GM12878 (cell line): Measurements from ENCODE around the gene TIMP2. TPM values are rescaled to one million over a fixed set of nuclear protein-coding genes. Genes with fewer than 3 reads are reported as not detected.

ENCODE experiments used
- ATAC-seq: fragments of 200-7000 bp; cut with Tn5 transposase; 3 replicates; pipeline ENCODE4 v1.9.1; 2020; ENCODE audit warnings: mild to moderate bottlenecking, moderate library complexity
- BruUV-seq: library from RNA; stranded (reverse); fragments of 400-500 nt; replicated peaks from 2 replicates; lab custom pipeline; 2021; lab: Mats Ljungman, UMichigan
- CTCF ChIA-PET: fragments of 300-600 bp; sonication (Branson Sonifier 250); formaldehyde crosslinking; extraction: SDS; loops from one replicate; lab custom pipeline; 2021; ENCODE audit warnings: inconsistent platforms; lab: Yijun Ruan, JAX
- POLR2A ChIA-PET: fragments of 350-600 bp; formaldehyde crosslinking; extraction: SDS; loops from one replicate; lab custom pipeline; 2021; ENCODE audit warnings: inconsistent platforms; lab: Charles Lee
- RAD21 ChIA-PET: fragments of 300-600 bp; sonication (Branson Sonifier 250); formaldehyde crosslinking; loops from one replicate; lab custom pipeline; 2023; ENCODE audit warnings: antibody characterized with exemption; ENCODE audit not compliant: unreplicated experiment; lab: Charles Lee
- SMC1A ChIA-PET: fragments of 300-600 bp; sonication (Branson Sonifier 250); formaldehyde crosslinking; loops from one replicate; lab custom pipeline; 2023; ENCODE audit not compliant: unreplicated experiment, uncharacterized antibody; lab: Charles Lee
- DNase-seq: peaks from one replicate; pipeline ENCODE4 v3.0.0-alpha.2; 2011; ENCODE audit warnings: low read depth, low spot score
- FAIRE-seq: peaks from 3 replicates; lab custom pipeline; 2011; peaks lifted over from hg19 to GRCh38; lab: Jason Lieb, UNC
- H2AFZ ChIP-seq: 2 replicates; pipeline ENCODE4 v1.6.0; 2011; ENCODE audit warnings: low read depth, low read length, control low read depth; ENCODE audit not compliant: control insufficient read depth
- H3K27ac ChIP-seq: 2 replicates; pipeline ENCODE4 v1.5.1; 2011; ENCODE audit warnings: control low read depth; ENCODE audit not compliant: control insufficient read depth, insufficient read depth
- H3K27me3 ChIP-seq, 2 experiments: replicated peaks in 1 of 2; 2 replicates each; pipeline versions ENCODE4 v1.6.0 to v1.6.1; 2011; ENCODE audit warnings: low read length in 1 of 2; ENCODE audit not compliant: control insufficient read depth in 2 of 2, insufficient read depth in 2 of 2
- H3K36me3 ChIP-seq, 2 experiments: 2 replicates each; pipeline ENCODE4 v1.5.1; 2011; ENCODE audit warnings: low read length in 1 of 2; ENCODE audit not compliant: control insufficient read depth in 2 of 2, insufficient read depth in 2 of 2
- H3K4me1 ChIP-seq: 2 replicates; pipeline ENCODE4 v1.6.1; 2011; ENCODE audit warnings: mild to moderate bottlenecking, low read length, moderate library complexity, mixed read lengths; ENCODE audit not compliant: control insufficient read depth, insufficient read depth
- H3K4me2 ChIP-seq: 2 replicates; pipeline ENCODE4 v1.6.0; 2011; ENCODE audit warnings: control low read depth; ENCODE audit not compliant: control insufficient read depth, insufficient read depth
- H3K4me3 ChIP-seq: fragments of 200-600 bp; sonication (generic); 2 replicates; pipeline ENCODE4 v1.5.1; 2016
- H3K79me2 ChIP-seq: 2 replicates; pipeline ENCODE4 v1.6.0; 2011; ENCODE audit warnings: low read length; ENCODE audit not compliant: control insufficient read depth, insufficient read depth
- H3K9ac ChIP-seq: 2 replicates; pipeline ENCODE4 v1.8.0; 2011; ENCODE audit warnings: low read length, control low read depth, mixed read lengths; ENCODE audit not compliant: control insufficient read depth, insufficient read depth
- H3K9me3 ChIP-seq: replicated peaks from 3 replicates; pipeline ENCODE4 v1.5.1; 2011; ENCODE audit warnings: mild to moderate bottlenecking, low read length; ENCODE audit not compliant: control insufficient read depth, insufficient read depth
- H4K20me1 ChIP-seq: 2 replicates; pipeline ENCODE4 v1.6.0; 2011; ENCODE audit not compliant: control insufficient read depth, insufficient read depth
- CHD4 ChIP-seq: fragments of 200-600 bp; sonication (generic); IDR thresholded peaks from 2 replicates; pipeline ENCODE4 v1.6.1; 2016; ENCODE audit warnings: mild to moderate bottlenecking
- EED ChIP-seq: sonication (generic); IDR thresholded peaks from 2 replicates; pipeline ENCODE4 v1.6.1; 2016; ENCODE audit warnings: antibody characterized with exemption, low read depth
- HCFC1 ChIP-seq: fragments of 150-350 bp; IDR thresholded peaks from 2 replicates; pipeline ENCODE4 v1.6.1; 2014; ENCODE audit warnings: low read length
- WGBS: methylation state at CpG from one replicate; pipeline ENCODE4 v1.1.6; 2016; ENCODE audit warnings: low lambda C conversion rate; ENCODE audit not compliant: insufficient replicate concordance, insufficient coverage; ENCODE audit errors: missing lambda C conversion rate; 5-methylcytosine and 5-hydroxymethylcytosine counted together
- in situ Hi-C: fragments of 300-500 bp; cut with MboI; formaldehyde crosslinking; loops from 9 replicates; pipeline ENCODE4 v1.14.3; 2018; ENCODE audit warnings: mixed read lengths
- intact Hi-C: fragments of 100-400 bp; cut with micrococcal nuclease; formaldehyde crosslinking; loops from one replicate; pipeline ENCODE4 v1.14.2; 2022; ENCODE audit not compliant: unreplicated experiment
- polyA plus RNA-seq, 11 experiments: library from polyadenylated mRNA; depleted of rRNA in 4 of 11; unstranded in 6 of 11; stranded (reverse) in 5 of 11; fragments of >200 nt; fragmentation: Nextera tagmentation in 4 of 11; fragmentation: Illumina TruSeq in 1 of 11; extraction: Ambion mirVana in 4 of 11; extraction: Trizol in 1 of 11; gene quantifications; 1 replicate in 1 of 11; 2 replicates in 10 of 11; pipeline versions ENCODE4 v1.2.1 to v1.2.3, GENCODE V29; 2011 to 2016; ENCODE audit warnings: inconsistent platforms in 2 of 11, missing spikeins in 2 of 11, low read depth in 1 of 11
- total RNA-seq, 4 experiments: library from RNA; depleted of rRNA in 3 of 4; stranded (reverse); fragments of >200 nt in 3 of 4; fragmentation: Illumina TruSeq in 1 of 4; extraction: Trizol in 1 of 4; gene quantifications; 2 replicates each; pipeline versions ENCODE4 v1.2.1 to v1.2.3, GENCODE V29; 2013 to 2021
- TF ChIP-seq, protein P1 (sequence below): fragments of 150-350 bp; IDR thresholded peaks from 2 replicates; pipeline ENCODE4 v1.6.1; 2014; ENCODE audit warnings: mild to moderate bottlenecking, low read depth, low read length

TIMP2 gene
- total and polyA plus RNA-seq, 10 of the 15 experiments (the other 5 are each of a cell fraction or from before 2014, with no cell fraction given) = 0.03 to 0.41 (median 0.04) TPM; not detected in 7

DNA sequence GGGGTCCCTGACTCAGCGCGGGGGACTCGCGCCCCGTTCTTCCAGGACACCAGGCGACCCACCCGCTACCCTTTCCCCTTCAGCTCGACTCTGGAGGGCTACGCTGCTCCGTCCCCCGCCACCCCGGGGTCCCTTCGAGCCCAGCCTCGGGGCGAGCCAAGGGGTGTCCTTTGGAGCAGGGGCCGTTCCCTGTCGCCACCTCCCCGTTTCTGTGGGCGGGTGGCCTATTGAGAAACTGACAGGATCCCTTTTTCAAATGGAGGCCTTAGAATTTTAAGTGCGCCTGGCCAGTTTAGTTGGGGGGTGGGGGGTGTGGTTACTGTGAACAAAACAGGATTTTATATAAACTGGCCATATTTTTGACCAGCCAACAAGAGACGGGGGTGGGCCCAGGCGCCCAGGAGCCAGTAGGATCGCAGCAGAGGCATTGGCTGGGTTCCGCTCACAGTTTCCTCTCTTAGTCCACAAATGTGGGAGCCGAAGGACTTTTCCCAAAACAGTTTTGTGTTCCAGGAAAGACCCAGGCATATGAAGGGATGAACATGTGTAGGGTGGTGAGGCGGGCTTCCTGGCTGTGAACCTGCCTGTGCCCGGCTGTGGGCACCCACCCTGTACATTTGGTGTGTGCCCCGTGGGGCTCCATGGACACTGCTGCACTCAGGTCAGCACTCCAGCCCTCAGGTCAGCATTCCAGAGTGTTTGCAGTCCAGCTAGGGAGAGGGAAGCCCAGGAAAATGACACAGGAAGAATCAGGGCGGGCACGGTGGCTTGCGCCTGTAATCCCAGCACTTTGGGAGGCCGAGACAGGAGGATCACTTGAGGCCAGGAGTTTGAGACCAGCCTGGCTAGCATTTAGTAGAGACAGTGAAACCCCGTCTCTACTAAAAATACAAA is 722 bp upstream of the TIMP2 start (continued):
- TF ChIP-seq, protein P1, sequence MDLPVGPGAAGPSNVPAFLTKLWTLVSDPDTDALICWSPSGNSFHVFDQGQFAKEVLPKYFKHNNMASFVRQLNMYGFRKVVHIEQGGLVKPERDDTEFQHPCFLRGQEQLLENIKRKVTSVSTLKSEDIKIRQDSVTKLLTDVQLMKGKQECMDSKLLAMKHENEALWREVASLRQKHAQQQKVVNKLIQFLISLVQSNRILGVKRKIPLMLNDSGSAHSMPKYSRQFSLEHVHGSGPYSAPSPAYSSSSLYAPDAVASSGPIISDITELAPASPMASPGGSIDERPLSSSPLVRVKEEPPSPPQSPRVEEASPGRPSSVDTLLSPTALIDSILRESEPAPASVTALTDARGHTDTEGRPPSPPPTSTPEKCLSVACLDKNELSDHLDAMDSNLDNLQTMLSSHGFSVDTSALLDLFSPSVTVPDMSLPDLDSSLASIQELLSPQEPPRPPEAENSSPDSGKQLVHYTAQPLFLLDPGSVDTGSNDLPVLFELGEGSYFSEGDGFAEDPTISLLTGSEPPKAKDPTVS = no peak
- TF ChIP-seq HCFC1 = no peak

DNA sequence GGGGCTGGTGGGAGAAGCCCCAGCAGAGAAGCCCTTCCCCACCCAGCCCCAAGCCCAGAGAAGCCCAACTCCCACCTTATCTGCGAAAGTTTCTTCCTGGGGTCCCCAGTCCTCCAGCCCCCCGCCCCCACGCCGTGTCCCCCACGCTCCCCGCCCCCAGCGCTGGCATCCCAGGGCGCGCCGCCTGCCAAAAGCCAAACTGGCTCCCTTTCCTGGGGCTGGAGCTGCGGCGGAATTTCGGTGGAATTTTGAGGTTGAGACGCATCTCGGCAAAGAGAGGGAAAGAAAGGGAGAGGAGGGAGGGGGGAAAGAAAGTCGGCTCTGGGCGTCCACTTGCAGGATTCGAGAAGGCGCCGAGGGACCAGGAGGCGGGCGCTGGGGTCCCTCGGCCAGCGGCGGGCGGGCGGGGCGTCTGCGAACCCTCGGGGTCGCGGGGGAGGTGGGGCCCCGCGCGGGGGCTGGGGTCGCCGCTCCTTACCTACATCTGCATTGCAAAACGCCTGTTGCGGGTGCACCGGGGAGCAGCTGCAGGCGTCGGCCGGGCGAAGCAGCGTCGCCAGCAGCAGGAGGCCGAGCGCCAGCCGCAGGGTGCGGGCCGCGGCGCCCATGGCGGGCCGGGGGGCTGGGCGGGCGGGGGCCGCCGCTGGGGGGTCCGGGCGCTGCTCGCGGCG is 571 bp downstream of the TIMP2 start:
- no peak for FAIRE-seq

More for the DNA sequence above, 571 bp downstream of the TIMP2 start:
- Histone ChIP-seq H3K36me3 (no peaks in the 10 kb centered on the region), H4K20me1 (no peaks in the 10 kb centered on the region), H3K4me3 (no peak overlapping the region), H3K9ac (no peak overlapping the region), H2AFZ (no peak overlapping the region), H3K27me3 (peaks cover 4 to 9% of the 10 kb centered on the region in 2 experiments; a peak in 3 of 4 replicates), H3K79me2 (no peaks in the 10 kb centered on the region), H3K27ac (no peak overlapping the region), H3K4me2 (no peak overlapping the region), H3K9me3 (no peaks in the 10 kb centered on the region), H3K4me1 (peaks cover 2% of the 10 kb centered on the region; the same call in 1 of the 2 replicates)
- in situ Hi-C loops = no loop called here
- no TSS peak for BruUV-seq
- intact Hi-C loops = no loop called here
- ChIA-PET POLR2A (no interaction called here), RAD21 (no interaction called here), SMC1A (no interaction called here), CTCF (no interaction called here)
- TF ChIP-seq EED = no peak
- TF ChIP-seq CHD4 = no peak
- 19% methylated on average over 10 of the region's 64 CpGs for WGBS
- DNase-seq (no peak), ATAC-seq (no peak)
